ENCODE measurements around the gene GUCD1. TPM values are rescaled to one million over a fixed set of nuclear protein-coding genes. Genes with fewer than 3 reads are reported as not detected.

The GUCD1 gene
- total RNA-seq, 1 donor from 2014 or later: 81.8 TPM

DNA sequence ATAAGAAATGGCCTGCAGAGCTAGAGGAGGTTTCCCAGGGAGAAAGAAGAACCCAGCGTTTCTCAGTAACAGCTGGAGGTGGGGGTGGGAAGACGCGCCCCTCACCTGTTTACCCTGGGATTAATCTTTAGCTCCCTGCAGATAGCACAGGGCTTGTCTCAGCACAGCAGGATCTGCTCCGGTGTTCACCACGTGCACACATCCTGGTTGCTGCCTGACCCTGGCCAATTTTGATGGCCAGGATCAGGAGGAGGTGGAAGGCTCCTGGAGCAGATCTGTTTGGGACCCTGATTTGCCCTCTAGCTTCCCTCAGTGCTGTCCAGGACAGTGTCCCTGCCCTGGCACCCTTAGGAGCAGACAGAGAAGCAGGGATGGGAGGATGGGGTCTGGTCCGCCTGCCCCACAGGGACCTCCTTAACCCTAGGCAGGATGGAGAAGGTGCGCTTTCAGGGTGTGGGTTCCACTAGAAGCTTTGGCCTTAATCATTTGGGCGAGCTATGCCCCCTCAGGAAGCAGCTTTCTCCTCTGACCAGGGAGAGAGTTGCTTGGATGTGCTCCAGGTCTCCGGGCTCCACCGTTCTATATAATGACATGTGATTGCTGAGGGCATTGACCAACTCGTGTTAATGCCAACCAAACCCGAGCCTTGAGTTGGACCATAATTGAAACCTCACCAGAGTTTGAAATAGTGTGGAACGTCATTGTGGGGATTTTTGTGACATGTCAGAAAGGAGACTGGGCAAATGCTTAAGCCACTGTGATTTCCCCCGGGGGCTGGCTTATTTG, 40.5 kb downstream of the GUCD1 start:
- TF ChIP-seq, protein P1, sequence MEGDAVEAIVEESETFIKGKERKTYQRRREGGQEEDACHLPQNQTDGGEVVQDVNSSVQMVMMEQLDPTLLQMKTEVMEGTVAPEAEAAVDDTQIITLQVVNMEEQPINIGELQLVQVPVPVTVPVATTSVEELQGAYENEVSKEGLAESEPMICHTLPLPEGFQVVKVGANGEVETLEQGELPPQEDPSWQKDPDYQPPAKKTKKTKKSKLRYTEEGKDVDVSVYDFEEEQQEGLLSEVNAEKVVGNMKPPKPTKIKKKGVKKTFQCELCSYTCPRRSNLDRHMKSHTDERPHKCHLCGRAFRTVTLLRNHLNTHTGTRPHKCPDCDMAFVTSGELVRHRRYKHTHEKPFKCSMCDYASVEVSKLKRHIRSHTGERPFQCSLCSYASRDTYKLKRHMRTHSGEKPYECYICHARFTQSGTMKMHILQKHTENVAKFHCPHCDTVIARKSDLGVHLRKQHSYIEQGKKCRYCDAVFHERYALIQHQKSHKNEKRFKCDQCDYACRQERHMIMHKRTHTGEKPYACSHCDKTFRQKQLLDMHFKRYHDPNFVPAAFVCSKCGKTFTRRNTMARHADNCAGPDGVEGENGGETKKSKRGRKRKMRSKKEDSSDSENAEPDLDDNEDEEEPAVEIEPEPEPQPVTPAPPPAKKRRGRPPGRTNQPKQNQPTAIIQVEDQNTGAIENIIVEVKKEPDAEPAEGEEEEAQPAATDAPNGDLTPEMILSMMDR (IDR thresholded peaks at IDR 0.05; ENCODE audit: insufficient read depth, low read length, poor library complexity, severe bottlenecking): no peak

DNA sequence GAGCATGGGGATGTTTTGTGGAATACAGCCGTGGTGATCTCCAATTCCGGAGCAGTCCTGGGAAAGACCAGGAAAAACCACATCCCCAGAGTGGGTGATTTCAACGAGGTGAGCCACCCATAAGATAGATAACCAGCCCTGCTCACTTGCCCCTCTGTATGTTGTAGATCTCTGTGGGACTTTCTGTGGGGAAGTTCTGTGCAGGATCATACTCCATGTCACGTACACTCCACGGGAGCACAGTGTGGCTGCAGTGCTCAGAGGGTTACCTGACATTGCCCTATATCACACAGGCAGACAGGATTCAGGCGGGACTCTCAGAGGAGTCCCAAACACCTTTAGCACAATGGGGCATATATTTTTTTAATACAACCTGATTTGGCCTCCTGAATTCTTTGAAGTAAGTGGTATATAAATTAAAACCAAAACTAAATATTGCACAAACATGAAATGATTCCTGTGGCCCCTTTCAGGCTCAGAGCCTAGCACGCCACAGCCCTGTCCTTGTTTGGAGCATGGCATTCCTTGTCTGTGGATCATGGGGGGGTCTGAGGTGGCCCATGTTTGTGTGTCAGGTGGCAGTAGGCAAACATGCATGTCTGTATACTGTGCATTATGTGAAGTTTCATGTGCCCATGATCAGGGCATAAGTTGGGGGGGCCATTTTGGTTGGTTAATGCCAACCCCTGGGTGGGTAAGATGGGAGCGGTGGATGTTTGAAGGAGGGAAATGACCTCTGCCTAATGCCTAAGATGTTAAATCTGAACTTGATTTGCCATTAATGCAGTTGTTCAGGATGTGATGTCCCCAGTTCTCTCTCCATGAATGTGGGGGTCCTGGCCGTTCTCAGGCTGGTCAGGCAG, 41.3 kb downstream of the GUCD1 start:
- Histone ChIP-seq H3K4me3 (ENCODE audit: low read depth, low read length) (no peak overlapping the region), H3K36me3 (ENCODE audit: control insufficient read depth, insufficient read depth, low read length) (no peaks in the 10 kb centered on the region), H3K27me3 (ENCODE audit: control insufficient read depth, insufficient read depth, low read length) (peaks cover 8% of the 10 kb centered on the region)
- no peak for DNase-seq (ENCODE audit: low read depth)
- TF ChIP-seq, protein P1 (IDR thresholded peaks at IDR 0.05; ENCODE audit: insufficient read depth, low read length, poor library complexity, severe bottlenecking): no peak

More for the DNA sequence above, 40.5 kb downstream of the GUCD1 start:
- Histone ChIP-seq H3K27me3 (ENCODE audit: control insufficient read depth, insufficient read depth, low read length) (peaks cover 8% of the 10 kb centered on the region), H3K4me3 (ENCODE audit: low read depth, low read length) (no peak overlapping the region), H3K36me3 (ENCODE audit: control insufficient read depth, insufficient read depth, low read length) (no peaks in the 10 kb centered on the region)
- no peak for DNase-seq (ENCODE audit: low read depth)

DNA sequence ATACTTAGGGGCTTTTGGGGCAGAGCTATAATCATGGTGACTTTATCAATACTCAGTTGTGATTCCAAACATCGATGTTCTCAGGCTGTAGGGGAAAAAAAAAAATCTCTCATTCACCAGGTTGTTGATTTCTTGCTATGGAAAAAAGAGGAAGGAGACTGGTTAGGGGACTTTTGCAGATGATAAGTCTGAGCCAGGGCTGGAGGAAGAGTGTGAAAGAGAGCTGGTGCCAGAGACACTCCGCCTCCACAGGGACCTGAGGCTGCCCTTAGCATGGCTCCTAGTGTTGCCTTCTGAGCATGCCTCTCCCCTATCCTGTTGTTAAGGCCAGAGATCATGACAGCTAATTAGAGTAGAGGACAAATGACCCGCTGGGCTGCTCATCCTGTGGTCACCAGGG, 42.9 kb downstream of the GUCD1 start:
- Histone ChIP-seq H3K27me3 (ENCODE audit: control insufficient read depth, insufficient read depth, low read length) (peaks cover 8% of the 10 kb centered on the region), H3K4me3 (ENCODE audit: low read depth, low read length) (no peak overlapping the region), H3K36me3 (ENCODE audit: control insufficient read depth, insufficient read depth, low read length) (no peaks in the 10 kb centered on the region)
- TF ChIP-seq, protein P1 (IDR thresholded peaks at IDR 0.05; ENCODE audit: insufficient read depth, low read length, poor library complexity, severe bottlenecking): no peak
- DNase-seq (ENCODE audit: low read depth): no peak

DNA sequence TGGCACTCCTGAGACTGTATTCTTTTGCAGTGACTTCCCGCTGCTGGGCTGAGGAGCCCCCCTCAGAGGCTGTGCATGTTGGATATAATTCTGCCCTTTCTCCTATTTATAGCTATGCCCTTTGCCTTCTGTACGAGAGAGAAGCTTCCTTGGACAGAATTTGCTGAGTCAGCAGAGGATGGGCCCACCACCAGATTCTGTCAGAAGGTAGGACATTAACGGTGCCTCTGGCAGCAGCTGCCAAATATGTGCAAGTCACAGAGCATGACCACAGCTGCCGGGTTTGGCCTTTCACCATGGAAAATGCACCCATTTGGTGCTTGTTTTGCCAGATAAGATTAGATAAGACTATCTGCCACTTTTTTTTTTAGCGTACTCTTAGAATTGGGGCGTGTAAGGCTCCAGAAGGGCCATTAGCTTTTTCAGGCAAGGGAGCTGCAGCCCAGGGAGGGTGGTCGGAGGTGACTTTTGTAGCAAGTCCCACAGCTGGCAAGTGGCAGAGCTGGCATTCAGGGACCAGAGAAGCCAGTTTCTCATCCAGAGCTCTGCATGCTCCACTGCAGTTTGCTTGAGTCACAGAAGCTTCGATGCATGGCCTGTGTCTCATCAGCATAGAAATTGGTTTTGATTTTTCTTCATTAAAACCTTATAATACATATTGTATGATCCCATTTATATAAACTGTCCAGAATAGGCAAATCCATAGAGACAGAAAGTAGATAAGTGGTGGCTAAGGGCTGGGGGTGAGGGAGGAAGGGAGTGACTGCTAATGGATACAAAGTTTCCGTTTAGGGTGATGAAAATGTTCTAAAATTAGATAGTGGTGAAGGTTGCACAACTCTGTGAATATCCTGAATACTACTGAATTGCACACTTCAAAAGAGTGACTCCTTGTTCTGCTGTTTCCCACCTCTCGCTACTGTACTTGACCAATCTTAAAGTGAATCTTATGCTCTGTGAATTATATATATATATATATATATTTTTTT, 44.0 kb downstream of the GUCD1 start:
- no peak for DNase-seq (ENCODE audit: low read depth)
- Histone ChIP-seq H3K36me3 (ENCODE audit: control insufficient read depth, insufficient read depth, low read length) (no peaks in the 10 kb centered on the region), H3K4me3 (ENCODE audit: low read depth, low read length) (no peak overlapping the region), H3K27me3 (ENCODE audit: control insufficient read depth, insufficient read depth, low read length) (peaks cover 8% of the 10 kb centered on the region)
- TF ChIP-seq, protein P1 (IDR thresholded peaks at IDR 0.05; ENCODE audit: insufficient read depth, low read length, poor library complexity, severe bottlenecking): no peak

DNA sequence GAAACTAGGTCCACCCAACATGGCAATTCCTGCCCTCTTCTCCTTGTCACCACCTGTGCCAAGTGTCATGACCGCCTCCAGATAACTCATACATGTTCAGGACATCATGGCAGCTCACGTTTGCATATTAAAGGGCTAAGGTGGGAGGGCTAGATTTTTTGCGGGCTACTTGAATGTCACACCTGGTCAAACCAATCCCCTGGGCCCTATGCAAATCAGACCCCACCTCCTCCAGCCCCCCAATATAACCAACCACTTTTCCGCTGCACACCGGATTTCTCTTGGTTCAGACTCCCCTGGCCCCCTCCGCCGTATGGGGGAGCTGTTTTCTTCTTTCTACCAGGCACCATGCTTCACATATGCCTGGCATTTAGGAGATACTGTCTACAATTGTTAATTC, 47.2 kb downstream of the GUCD1 start:
- H3K27me3 ChIP-seq (ENCODE audit: control insufficient read depth, insufficient read depth, low read length): no peaks in the 10 kb centered on the region
- no peak for DNase-seq (ENCODE audit: low read depth)
- H3K4me3 ChIP-seq (ENCODE audit: low read depth, low read length): no peak overlapping the region
- H3K36me3 ChIP-seq (ENCODE audit: control insufficient read depth, insufficient read depth, low read length): no peaks in the 10 kb centered on the region
- TF ChIP-seq, protein P1 (IDR thresholded peaks at IDR 0.05; ENCODE audit: insufficient read depth, low read length, poor library complexity, severe bottlenecking): no peak
